ENCODE data around the gene CEP44. TPM values are rescaled to one million over a fixed set of nuclear protein-coding genes. Genes with fewer than 3 reads are reported as not detected.
"Not testable (repeated sequence)": the region's sequence is repeated elsewhere in the genome, so short reads cannot be mapped to it uniquely, and the experiment has no call there.

The CEP44 gene
- total RNA-seq, 1 donor from 2014 or later: 17.0 TPM

GRCh38 chr4:174380206-174380605, 96.5 kb downstream of the CEP44 start:
- intact Hi-C loops (cut with micrococcal nuclease): not testable (repeated sequence)

GRCh38 chr4:174380699-174381439, 97.2 kb downstream of the CEP44 start:
- intact Hi-C loops (cut with micrococcal nuclease): no loop called here

- intact Hi-C loops (cut with micrococcal nuclease): no loop called here
Observed at GRCh38 chr4:174381440-174381800, 97.7 kb downstream of the CEP44 start.

Other genes starting within 250 kb of the CEP44 start
- 16.6 and 17.3 TPM in 2 replicates for gene FBXO8, start 244 bp upstream of the CEP44 start, total RNA-seq
- gene HPGD, start 238.6 kb downstream of the CEP44 start, total RNA-seq: 1.6 and 3.5 TPM in 2 replicates